HG03521 (cell line): ENCODE results near the gene AQP7.
"Not testable (repeated sequence)": the region's sequence is repeated elsewhere in the genome, so short reads cannot be mapped to it uniquely, and the experiment has no call there.

Experiments used
- ATAC-seq: cut with Tn5 transposase; IDR thresholded peaks from one replicate; pipeline ENCODE4 v1.9.1; 2021; ENCODE audit warnings: mild to moderate bottlenecking, moderate library complexity; ENCODE audit not compliant: unreplicated experiment

Gene AQP7

DNA sequence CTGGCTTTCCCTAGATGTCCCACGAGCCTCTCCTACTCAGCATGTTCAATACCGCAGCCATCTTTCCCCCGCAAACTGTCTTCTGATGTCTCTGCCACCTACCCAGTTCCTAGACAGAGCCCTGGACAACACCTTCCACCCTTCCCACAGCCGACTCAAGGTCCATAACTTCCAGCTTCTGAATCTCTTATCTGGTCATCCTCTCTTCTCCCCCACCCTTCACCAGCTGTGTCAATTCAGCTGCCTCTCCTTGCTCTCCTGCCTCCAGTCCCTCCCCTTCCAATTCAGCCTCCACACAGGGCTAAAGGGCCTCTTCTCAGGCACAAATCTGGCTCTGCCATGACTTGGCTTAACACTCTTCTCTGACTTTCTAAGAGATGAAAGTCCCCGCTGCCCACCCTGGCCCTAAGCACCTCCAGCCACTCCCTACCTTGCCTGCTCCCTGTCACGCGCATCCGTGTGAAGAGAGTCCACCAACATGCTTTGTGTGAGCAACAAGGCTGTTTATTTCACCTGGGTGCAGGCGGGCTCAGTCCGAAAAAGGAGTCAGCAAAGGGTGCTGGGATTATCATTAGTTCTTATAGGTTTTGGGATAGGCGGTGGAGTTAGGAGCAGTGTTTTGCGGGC lies 25.2 kb downstream of the AQP7 start:
- no peak for ATAC-seq

GRCh38 chr9:33375841-33376321 lies 26.5 kb downstream of the AQP7 start:
- no peak for ATAC-seq

DNA sequence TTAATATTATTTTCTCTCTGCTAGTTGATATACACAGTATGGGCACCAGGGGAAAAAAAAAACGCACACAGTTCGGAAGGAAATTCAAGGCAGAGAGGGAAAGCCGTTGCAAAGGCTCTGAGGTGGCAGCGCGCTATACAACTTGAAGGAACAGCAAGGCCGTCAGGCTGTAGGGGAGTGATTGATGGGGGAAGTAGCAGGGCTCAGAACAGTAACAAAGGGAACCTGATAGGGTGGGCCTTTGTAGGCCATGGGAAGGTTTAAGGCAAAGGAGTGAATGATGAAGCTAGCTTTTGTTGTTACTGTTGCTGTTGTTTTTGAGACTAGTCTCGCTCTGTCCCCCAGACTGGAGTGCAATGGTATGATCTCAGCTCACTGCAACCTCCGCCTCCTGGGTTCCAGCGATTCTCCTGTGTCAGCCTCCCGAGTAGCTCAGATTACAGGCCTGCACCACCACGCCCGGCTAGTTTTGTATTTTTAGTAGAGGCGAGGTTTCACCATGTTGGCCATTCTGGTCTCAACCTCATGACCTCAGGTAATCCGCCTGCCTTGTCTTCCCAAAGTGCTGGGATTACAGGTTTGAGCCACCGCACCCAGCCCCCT lies 27.0 kb downstream of the AQP7 start:
- no peak for ATAC-seq

- ATAC-seq: no peak
These were observed 27.6 kb downstream of the AQP7 start for GRCh38 chr9:33374634-33375237.

GRCh38 chr9:33374190-33374589 lies 28.2 kb downstream of the AQP7 start:
- no peak for ATAC-seq

GRCh38 chr9:33372900-33373299 lies 29.5 kb downstream of the AQP7 start:
- ATAC-seq: no peak

DNA sequence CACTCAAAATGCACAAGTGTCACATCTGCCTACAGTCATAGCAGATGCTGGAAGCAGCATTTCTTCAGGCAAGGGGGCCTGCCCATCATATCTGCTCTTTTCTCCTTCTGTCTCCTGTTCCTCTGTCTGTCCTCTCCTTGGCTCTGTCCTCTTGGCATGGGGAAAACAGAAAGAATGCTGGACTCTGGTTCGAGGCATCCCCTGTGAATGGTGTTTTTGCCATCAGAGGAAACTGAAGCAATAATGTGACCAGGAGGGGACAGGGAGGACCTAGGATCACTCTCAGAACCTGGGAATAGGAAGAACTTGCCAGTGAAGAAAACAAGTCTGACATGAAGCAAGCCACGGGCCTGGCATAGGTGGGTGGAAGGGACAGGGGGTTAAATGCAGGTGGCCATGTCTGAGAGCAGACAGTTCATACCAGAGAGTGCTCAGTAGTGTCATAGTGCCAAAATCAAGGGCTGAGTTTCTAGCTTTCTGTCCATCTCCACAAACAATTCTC lies 35.3 kb downstream of the AQP7 start:
- no peak for ATAC-seq

DNA sequence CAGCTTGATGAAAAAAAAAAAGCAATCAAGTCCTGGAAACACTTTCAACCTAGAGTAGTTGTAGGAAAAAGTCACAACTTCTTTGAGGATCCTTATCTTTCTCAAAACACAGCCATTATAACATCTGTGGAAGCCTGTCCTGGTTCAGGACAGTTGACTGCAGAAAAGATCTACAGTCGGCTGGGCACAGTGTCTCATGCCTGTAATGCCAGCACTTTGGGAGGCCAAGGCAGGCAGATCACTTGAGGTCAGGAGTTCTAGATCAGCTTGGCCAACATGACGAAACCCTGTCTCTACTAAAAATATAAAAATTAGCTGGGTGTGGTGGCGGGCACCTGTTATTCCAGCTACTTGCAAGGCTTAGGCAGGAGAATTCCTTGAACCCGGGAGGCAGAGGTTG lies 37.6 kb downstream of the AQP7 start:
- ATAC-seq: not testable (repeated sequence)

DNA sequence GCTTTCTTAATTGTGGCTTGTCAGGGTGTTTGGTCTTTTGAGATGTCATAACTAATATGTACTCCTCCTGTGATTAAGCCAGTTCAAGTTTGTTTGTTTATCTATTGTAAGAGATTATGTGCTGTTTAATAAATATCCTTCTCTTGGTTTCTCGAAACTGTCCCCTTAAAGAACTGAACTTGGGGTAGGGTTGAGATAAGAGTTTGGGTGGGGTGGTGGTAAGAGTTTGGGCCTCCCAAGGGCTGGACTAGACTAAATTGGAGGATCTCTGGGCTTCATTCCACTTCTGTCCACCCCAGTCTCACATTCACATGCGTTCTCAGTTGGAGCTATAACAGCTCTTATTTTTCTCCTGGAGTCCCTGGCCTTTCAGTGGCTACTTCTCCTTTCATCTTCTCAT lies 38.2 kb downstream of the AQP7 start:
- no peak for ATAC-seq

GRCh38 chr9:33358641-33359040 lies 43.7 kb downstream of the AQP7 start:
- not testable (repeated sequence) for ATAC-seq

DNA sequence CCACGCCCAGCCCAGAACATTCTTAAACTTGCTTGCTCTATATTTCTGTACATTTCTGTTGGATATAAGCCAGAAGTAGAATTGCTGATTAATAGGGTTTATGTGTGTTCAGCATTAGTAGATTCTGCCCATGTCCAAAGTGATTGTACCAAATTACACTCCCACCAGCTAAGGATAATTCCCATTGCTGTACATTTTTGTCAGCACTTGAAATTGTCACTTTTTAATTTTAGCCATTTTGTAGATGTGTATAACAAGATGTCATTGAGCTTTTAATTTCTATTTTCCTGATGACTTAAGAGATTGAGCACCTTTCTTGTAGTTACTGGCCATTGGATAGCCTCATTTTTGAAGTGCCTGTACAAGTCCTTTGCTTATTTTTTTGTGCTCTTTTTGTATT lies 46.4 kb downstream of the AQP7 start:
- no peak for ATAC-seq

- ATAC-seq: no peak
These were observed 47.6 kb downstream of the AQP7 start for GRCh38 chr9:33354651-33355211.

DNA sequence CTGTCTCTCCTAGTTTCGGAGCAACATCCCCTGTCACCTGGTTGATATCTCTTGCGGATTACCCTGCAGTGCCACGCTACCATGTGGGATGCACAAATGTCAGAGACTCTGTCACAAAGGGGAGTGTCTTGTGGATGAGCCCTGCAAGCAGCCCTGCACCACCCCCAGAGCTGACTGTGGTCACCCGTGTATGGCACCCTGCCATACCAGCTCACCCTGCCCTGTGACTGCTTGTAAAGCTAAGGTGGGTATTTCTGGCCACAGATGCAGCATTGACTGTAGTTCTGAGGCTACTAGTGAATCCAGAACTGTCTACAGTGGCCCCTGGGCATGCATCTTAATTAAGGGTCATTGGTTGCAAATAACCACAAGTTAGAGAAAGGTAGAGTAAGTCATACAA lies 50.8 kb downstream of the AQP7 start:
- no peak for ATAC-seq

DNA sequence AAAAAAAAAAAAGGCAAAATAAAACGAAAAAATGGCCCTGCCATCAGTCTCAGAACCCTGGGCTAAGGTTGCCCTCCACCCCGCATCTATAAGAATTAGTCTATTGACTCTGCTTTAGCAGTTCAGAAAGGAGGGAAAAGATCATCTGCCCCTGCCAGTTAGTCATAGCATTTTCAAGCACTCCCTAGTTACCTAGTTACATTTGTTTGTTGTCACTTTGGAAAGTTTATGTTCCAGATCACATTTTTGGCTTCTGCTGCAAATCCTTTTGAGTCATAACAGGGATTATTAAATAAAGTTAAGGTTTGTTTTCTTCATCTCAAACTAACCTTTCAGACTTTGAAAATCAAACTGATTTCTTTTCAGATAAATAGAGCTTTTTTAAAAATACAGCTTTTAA lies 52.1 kb downstream of the AQP7 start:
- no peak for ATAC-seq

- no peak for ATAC-seq
These were observed 52.6 kb downstream of the AQP7 start for GRCh38 chr9:33349743-33350142.

- ATAC-seq: no peak
These were observed 53.4 kb downstream of the AQP7 start for GRCh38 chr9:33348998-33349397.

GRCh38 chr9:33346564-33346963 lies 55.8 kb downstream of the AQP7 start:
- no peak for ATAC-seq

DNA sequence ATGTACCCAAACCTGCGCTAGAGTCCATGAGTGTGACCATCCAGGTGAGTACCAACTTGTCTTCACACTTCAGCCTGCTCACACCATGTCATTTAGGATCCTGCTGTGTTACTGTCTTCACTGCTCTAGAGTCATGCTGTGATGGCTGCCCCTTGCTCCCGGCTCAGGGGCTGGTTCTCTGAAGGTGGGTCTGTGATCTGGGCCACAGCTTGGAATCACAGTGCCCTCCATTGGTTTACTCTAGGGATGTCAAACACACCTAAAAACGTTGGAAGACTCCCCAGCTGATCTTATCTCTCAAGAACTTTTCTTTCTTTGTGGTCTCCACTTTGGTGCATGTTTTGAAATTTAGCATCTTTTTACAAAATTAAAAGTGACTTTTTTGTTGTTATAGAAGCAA lies 58.2 kb downstream of the AQP7 start:
- ATAC-seq: no peak

GRCh38 chr9:33341182-33341581 lies 61.2 kb downstream of the AQP7 start:
- ATAC-seq: no peak

DNA sequence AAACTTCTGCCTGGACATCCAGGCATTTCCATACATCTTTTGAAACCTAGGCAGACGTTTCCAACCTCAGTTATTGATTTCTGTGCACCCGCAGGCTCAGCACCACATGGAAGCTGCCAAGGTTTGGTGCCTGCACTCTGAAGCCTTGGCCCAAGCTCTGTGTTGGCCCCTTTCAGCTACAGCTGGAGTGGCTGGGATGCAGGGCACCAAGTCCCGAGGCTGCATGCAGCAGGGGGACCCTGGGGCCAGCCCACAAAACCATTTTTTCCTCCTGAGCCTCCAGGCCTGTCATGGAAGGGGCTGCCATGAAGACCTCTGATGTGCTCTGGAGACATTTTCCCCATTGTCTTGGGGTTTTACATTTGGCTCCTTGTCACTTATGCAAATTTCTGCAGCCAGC lies 62.2 kb downstream of the AQP7 start:
- no peak for ATAC-seq
